Keratinocyte (primary cell): Measurements from ENCODE around the gene ADAMTS2. TPM values are rescaled to one million over a fixed set of nuclear protein-coding genes. Genes with fewer than 3 reads are reported as not detected.

Experiments used
- DNase-seq: peaks from one replicate; pipeline ENCODE4 v3.0.0-alpha.2; 2011; ENCODE audit warnings: low read depth, missing footprints, low spot score
- FAIRE-seq: peaks from 2 replicates; lab custom pipeline; 2011; peaks lifted over from hg19 to GRCh38; lab: Jason Lieb, UNC
- H2AFZ ChIP-seq: 2 replicates; pipeline ENCODE4 v1.6.0; 2012; ENCODE audit warnings: low read length, control low read depth, inconsistent platforms; ENCODE audit not compliant: control insufficient read depth
- H3K27ac ChIP-seq: 2 replicates; pipeline ENCODE4 v1.5.1; 2011; ENCODE audit warnings: low read length; ENCODE audit not compliant: control insufficient read depth, insufficient read depth
- H3K27me3 ChIP-seq: 3 replicates; pipeline ENCODE4 v1.6.0; 2011; ENCODE audit warnings: low read length; ENCODE audit not compliant: control insufficient read depth, insufficient read depth; ENCODE audit errors: extremely low read depth
- H3K36me3 ChIP-seq, 2 experiments: 2 replicates in 1 of 2; 3 replicates in 1 of 2; pipeline ENCODE4 v1.5.1; 2011; ENCODE audit warnings: low read length in 2 of 2, mild to moderate bottlenecking in 1 of 2; ENCODE audit not compliant: control insufficient read depth in 2 of 2, insufficient read depth in 2 of 2; ENCODE audit errors: extremely low read depth in 1 of 2
- H3K4me1 ChIP-seq: 3 replicates; pipeline ENCODE4 v1.5.1; 2011; ENCODE audit warnings: low read length; ENCODE audit not compliant: control insufficient read depth, insufficient read depth; ENCODE audit errors: extremely low read depth
- H3K4me2 ChIP-seq: 3 replicates; pipeline ENCODE4 v1.6.0; 2011; ENCODE audit warnings: low read depth, low read length; ENCODE audit not compliant: control insufficient read depth, insufficient read depth; ENCODE audit errors: extremely low read depth
- H3K4me3 ChIP-seq, 3 experiments: fragments of 200-600 bp in 1 of 3; sonication (generic) in 1 of 3; 2 replicates in 2 of 3; 3 replicates in 1 of 3; pipeline ENCODE4 v1.5.1; 2011 to 2016; ENCODE audit warnings: low read length in 3 of 3, mild to moderate bottlenecking in 3 of 3, control low read depth in 2 of 3, inconsistent platforms in 1 of 3, low read depth in 1 of 3, mixed read lengths in 1 of 3, mixed run types in 1 of 3, moderate library complexity in 1 of 3; ENCODE audit not compliant: control insufficient read depth in 2 of 3, insufficient read depth in 2 of 3; ENCODE audit errors: extremely low read depth in 1 of 3
- H3K79me2 ChIP-seq: 2 replicates; pipeline ENCODE4 v1.6.0; 2012; ENCODE audit warnings: low read length; ENCODE audit not compliant: control insufficient read depth, insufficient read depth
- H3K9ac ChIP-seq: 3 replicates; pipeline ENCODE4 v1.6.0; 2011; ENCODE audit warnings: low read length; ENCODE audit not compliant: control insufficient read depth, insufficient read depth; ENCODE audit errors: extremely low read depth
- H3K9me1 ChIP-seq: 3 replicates; pipeline ENCODE4 v1.6.0; 2011; ENCODE audit warnings: low read length; ENCODE audit not compliant: control insufficient read depth, insufficient read depth; ENCODE audit errors: extremely low read depth
- H3K9me3 ChIP-seq: 2 replicates; pipeline ENCODE4 v1.5.1; 2012; ENCODE audit warnings: low read depth, low read length; ENCODE audit not compliant: control insufficient read depth
- H4K20me1 ChIP-seq: 3 replicates; pipeline ENCODE4 v1.6.0; 2011; ENCODE audit warnings: low read length; ENCODE audit not compliant: control insufficient read depth, insufficient read depth; ENCODE audit errors: extremely low read depth
- CTCF ChIP-seq, 3 experiments: IDR thresholded peaks in 1 of 3; conservative IDR thresholded peaks in 1 of 3; optimal IDR thresholded peaks in 1 of 3; 2 replicates in 2 of 3; 3 replicates in 1 of 3; pipeline versions ENCODE3 to v1.5.1; 2011; ENCODE audit warnings: low read length in 3 of 3, mild to moderate bottlenecking in 3 of 3, moderate library complexity in 2 of 3, control low read depth in 1 of 3, inconsistent platforms in 1 of 3; ENCODE audit not compliant: insufficient read depth in 2 of 3; ENCODE audit errors: extremely low read depth in 1 of 3
- EZH2 ChIP-seq: IDR thresholded peaks from one replicate; pipeline ENCODE4 v1.6.1; 2012; ENCODE audit warnings: inconsistent platforms, mild to moderate bottlenecking, low read length, moderate library complexity
- dilution Hi-C: fragments of 300-500 bp; cut with MboI; formaldehyde crosslinking; loops from one replicate; pipeline ENCODE4 v1.7.0; 2020; ENCODE audit warnings: low sequenced_read_pairs; ENCODE audit not compliant: extremely low pct_ligation_motif_present
- polyA plus RNA-seq, 5 experiments: library from polyadenylated mRNA; depleted of rRNA in 3 of 5; stranded (reverse) in 3 of 5; stranded (forward) in 1 of 5; unstranded in 1 of 5; fragments of >200 nt; gene quantifications; 1 replicate in 1 of 5; 2 replicates in 3 of 5; 3 replicates in 1 of 5; pipeline versions ENCODE4 v1.2.1 to v1.2.3, GENCODE V29; 2011 to 2012; ENCODE audit warnings: missing spikeins in 2 of 5, low read depth in 1 of 5, low replicate concordance in 1 of 5

ADAMTS2 gene
- polyA plus RNA-seq, 1 donor (not counting 4 experiments of a cell fraction or from before 2014, with no cell fraction given): not detected

GRCh38 chr5:179152941-179153340 is 192.3 kb downstream of the ADAMTS2 start:
- no peak overlapping the region for H3K4me2 ChIP-seq
- dilution Hi-C loops: no loop called here
- H3K4me1 ChIP-seq: no peaks in the 10 kb centered on the region
- H3K9ac ChIP-seq: no peak overlapping the region
- no peak for TF ChIP-seq EZH2
- TF ChIP-seq CTCF (optimal IDR thresholded peaks at IDR 0.05 in 1 of 3, IDR thresholded peaks at IDR 0.05 in 1 of 3, conservative IDR thresholded peaks at IDR 0.05 in 1 of 3; ENCODE audit: extremely low read depth in 1 of 3, insufficient read depth in 2 of 3, low read length in 3 of 3): no peak
- no peaks in the 10 kb centered on the region for H3K27me3 ChIP-seq
- no peak for FAIRE-seq
- no peaks in the 10 kb centered on the region for H3K9me1 ChIP-seq
- H3K36me3 ChIP-seq: no peaks in the 10 kb centered on the region
- no peaks in the 10 kb centered on the region for H3K79me2 ChIP-seq
- H4K20me1 ChIP-seq: no peaks in the 10 kb centered on the region
- peaks cover 18% of the 10 kb centered on the region for H3K9me3 ChIP-seq
- no peak overlapping the region for H3K4me3 ChIP-seq
- no peak overlapping the region for H3K27ac ChIP-seq
- no peak for DNase-seq
- H2AFZ ChIP-seq: no peak overlapping the region

- Histone ChIP-seq H3K4me3 (no peak overlapping the region), H3K9me3 (peaks cover 20% of the 10 kb centered on the region), H3K27me3 (no peaks in the 10 kb centered on the region), H4K20me1 (no peaks in the 10 kb centered on the region), H3K4me2 (no peak overlapping the region), H2AFZ (no peak overlapping the region), H3K36me3 (no peaks in the 10 kb centered on the region), H3K27ac (no peak overlapping the region), H3K9me1 (no peaks in the 10 kb centered on the region), H3K79me2 (no peaks in the 10 kb centered on the region), H3K9ac (no peak overlapping the region), H3K4me1 (no peaks in the 10 kb centered on the region)
- dilution Hi-C loops: no loop called here
- DNase-seq (no peak), FAIRE-seq (no peak)
- TF ChIP-seq EZH2 (no peak), CTCF (optimal IDR thresholded peaks at IDR 0.05 in 1 of 3, IDR thresholded peaks at IDR 0.05 in 1 of 3, conservative IDR thresholded peaks at IDR 0.05 in 1 of 3; ENCODE audit: extremely low read depth in 1 of 3, insufficient read depth in 2 of 3, low read length in 3 of 3) (no peak)
These were observed 192.9 kb downstream of the ADAMTS2 start for GRCh38 chr5:179152144-179152895.
